ENCODE results near the gene RPRML.
"Not testable (repeated sequence)": the region's sequence is repeated elsewhere in the genome, so short reads cannot be mapped to it uniquely, and the experiment has no call there.

The RPRML gene

DNA sequence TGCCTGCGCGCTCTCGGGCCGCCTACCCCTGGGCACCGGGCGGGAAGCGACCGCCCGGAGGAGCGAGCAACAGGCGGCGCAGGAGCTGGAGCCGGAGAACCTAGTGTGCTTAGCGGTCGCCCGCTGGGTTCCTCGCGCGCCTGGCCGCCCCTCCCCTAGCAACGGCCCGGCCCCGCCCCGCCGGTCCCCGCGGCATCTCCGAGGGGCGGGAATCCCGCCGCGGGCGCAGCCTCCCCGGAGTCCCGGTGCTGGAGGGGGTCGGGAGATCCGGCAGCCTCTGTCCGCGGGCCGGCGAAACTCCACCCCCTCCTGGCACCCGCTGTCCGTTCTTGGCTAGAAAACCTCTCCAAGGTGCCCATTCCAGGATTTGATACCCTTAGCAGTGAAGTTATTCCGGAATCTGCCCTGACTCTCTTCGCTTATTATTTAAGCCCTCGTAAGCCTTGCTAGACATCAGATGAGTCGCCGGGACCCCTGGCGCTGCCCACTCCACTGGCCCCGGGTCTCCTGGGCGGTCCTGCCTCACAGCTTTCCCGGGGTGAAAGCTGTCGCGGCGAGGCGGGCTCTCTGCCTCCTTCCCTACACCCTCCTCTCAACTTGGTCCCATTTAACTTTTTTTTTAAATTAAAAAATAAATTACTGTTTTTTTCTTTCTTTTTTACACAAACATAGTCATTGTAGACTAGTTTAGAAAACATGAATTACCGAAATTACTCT lies at the start of gene RPRML:
RPRML (minus strand) TSS at position 107 of the 717 bp plus-strand sequence. CDS start 246 bp downstream, outside the sequence.
- no peak for DNase-seq (ENCODE audit: low spot score)

DNA sequence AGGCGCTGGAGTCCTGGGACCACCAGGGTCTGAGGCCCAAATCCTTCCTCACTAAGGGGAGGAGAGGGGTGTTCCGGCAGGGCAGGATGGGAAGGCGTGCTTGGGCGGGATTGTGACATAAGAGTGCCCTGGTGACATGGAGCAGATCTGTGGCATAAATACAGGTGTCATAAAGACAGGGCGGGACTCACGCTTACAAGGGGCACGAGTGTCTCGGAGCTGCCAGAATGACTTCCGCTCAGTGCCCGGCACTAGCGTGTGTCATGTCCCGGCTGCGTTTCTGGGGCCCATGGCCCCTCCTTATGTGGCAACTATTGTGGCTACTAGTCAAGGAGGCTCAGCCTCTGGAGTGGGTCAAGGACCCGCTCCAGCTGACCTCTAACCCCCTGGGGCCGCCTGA lies 37.9 kb upstream of the RPRML start:
- DNase-seq (ENCODE audit: low spot score): not testable (repeated sequence)

DNA sequence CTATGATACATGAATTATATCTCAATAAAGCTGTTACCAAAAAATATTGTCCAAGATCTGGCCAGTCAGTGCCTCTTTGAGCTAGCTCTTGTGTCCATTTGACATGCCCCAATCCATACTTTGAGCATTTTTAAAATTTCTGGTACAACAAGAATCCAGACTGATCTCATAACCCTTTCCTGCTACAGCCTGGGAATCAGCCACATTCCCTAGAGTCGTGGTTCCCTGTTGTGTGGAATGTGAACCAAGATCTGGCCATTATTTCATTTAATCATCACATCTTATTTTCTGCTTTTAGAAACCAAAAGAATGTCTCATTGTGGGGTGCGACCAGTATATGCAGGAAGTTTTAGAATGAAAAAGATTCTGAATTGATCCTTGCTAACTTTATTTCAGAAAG lies 34.3 kb upstream of the RPRML start:
- no peak for DNase-seq (ENCODE audit: low spot score)

DNA sequence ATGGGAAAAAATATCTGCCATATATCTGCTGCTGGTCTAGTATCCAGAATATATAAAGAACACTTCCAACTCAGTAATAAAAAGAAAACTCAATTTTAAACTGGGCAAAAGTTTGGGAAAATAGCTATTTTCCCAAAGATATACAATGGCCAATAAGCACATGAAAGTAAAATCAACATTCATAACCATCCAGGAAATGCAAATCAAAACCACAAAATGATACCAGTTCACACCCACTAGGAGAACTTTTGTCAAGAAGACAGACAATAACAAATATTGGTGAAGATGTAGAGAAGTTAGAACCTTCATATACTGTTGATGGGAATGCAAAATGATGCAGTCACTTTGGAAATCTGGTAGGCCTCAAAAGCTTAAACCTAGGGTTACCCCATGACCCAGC lies 33.4 kb upstream of the RPRML start:
- no peak for DNase-seq (ENCODE audit: low spot score)

DNA sequence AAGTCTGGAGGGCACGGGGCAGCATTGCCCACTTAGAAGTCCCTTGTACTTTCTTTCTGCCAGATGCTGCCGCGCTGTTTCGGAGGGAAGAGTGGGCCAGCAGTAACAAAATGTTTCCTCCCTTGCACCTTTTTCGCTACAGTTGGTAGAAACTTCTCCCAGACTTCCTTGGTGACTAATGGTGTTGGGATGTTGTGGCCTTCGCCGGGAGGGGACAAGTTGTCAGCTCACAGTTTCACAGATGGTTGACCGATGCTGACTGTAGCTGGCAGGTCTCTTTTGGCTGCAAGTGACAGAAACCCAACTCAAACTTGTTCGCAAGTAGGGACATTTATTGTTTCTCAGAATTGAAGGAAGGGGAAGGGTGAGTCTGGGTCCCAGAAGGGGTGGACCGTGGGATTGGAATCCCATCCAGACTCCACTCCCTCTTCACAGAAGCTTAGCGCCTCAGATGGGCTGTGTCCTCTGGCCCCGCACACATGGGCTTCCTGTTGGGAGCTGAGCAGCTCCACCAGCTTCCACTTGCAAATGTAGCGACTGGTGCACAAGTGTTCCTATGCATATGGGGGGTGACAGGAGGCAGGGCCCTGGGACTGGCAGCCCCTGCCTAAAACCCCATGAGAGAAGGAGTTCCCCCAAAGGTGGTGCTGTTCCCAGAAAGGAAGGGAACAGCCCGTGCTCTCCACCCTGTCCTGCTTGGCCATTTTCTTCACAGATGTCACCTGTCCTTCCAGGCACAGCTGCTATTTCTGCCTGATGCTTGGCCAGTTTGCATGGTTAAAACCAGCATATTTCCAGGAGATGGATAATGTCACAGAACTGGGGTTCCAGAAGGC lies 30.9 kb upstream of the RPRML start:
- no peak for DNase-seq (ENCODE audit: low spot score)

DNA sequence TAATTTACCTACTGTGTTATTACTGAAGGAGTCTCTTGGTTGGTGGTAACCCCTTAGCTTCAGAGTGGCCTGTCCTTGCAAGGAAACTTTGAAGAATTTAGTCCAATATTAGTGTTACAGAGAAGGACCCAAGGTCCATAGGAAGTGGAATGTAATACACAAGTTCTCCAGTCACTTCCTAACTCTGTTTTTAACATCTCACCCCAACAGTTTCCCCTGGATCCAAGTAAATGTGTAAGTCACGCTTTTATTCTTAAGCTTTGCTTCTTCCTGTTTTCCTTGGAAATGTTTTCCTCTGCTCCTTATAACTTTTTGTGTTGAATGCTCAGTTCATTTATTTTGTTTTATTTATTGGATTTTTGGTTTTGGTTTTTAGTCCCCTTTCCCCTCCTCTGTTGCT lies 25.9 kb upstream of the RPRML start:
- no peak for DNase-seq (ENCODE audit: low spot score)

DNA sequence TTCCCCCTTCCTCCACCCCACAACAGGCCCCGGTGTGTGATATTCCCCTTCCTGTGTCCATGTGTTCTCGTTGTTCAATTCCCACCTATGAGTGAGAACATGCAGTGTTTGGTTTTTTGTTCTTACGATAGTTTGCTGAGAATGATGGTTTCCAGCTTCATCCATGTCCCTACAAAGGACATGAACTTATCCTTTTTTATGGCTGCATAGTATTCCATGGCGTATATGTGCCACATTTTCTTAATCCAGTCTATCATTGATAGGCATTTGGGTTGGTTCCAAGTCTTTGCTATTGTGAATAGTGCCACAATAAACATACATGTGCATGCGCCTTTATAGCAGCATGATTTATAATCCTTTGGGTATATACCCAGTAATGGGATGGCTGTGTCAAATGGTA lies 24.8 kb upstream of the RPRML start:
- not testable (repeated sequence) for DNase-seq (ENCODE audit: low spot score)

DNA sequence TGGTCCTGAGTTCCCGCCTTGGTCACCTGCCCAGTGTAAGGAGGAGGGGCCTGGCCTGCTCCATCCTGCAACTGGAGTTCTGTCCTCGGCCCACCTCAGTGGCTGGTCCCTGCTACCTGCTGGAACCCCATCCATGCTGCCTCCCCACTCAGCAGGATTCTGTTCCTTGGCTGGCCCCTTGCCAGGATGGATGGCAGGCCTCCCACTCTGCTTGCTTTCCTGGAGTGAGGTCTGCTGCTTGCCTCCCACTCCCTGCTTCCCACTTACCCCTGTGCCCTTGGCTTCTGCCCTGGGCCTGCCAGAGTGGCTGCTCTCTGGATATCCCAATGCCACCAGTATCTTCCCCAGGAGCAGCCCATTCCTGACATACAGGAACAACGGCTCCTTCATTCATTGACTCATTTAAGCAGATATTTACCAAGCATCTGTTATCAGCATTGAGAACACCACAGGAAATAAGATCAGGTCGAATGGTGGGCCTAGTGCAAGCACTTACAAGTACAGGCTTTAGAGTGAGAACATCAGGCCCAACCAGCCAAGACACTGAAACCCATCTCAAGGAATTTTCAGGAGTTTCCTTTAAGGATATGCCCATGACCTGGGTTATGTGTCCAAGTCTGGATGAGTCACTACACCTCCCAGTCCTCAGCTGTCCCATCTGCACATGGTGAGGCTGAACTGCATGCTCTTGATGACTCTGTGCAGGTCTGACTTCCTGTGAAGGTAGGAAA lies 17.0 kb upstream of the RPRML start:
- no peak for DNase-seq (ENCODE audit: low spot score)

DNA sequence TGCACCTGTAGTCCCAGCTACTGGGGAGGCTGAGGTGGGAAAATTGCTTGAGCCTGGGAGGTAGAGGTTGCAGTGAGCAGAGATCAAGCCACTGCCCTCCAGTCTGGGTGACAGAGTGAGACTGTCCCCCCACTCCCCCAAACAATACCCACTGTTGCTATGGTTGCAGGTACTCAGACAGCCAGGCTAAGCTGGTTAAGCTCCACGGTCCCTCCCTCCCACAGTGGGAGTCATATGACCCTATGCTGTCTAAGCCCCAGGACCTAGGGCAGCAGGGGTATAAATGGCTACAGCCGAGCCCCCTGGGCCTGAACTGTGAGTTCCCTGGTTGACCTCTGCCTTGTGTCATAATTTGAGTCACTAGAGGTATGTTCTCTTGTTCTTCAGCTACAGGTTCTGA lies 15.9 kb upstream of the RPRML start:
- no peak for DNase-seq (ENCODE audit: low spot score)

DNA sequence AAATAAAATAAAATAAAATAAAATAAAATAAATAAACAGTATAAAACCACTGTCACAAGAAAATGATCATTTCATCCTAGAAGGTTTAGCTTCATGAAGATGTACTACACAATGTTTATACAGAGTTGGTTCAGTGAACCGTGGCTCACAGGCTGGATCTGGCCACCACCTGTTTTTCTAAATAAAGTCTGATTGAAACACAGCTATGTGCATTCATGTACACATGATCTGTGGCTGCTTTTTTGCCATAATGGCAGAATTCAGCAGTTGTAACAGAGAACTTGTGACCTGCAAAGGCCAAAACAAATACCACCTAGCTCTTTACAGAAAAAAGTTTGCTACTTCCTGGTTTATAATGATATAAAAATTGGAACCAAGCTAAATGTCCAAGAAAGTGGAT lies 12.6 kb upstream of the RPRML start:
- DNase-seq (ENCODE audit: low spot score): no peak

DNA sequence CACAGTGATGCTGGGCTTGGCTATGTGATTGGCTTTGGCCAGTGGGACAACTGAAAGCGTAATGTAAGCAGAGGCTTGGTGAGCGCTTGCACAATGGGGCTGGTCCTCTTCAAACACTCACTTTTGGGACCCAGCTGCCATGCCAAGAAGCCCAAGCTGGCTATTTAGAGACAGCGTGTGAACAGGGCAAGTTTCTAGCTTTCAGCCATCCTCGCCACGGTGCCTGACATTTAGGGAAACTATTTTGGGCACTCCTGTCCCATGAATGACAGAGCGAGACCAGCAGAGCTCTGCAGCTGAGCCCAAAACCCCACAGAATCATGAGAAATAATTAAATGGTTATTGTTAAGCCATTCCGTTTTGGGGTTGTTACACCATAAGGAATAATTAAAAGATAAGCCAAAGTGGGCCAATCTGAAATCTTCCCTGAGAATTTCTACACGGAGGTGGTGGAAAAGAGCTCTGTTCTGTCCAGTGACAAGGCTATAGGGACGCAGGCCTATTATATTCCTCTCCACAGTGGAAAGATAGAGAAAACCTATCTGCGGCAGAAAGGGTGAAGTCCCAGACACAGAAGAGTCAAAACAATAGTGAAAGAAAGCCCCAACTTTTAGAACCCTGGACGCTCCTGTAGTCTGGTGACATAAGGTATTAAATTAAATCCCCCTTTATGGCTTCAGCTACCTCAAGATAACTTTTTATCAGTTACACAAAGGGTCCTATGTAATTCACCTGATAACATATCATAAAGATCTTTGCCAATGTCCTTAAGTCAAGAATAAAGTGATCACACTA lies 10.8 kb upstream of the RPRML start:
- DNase-seq (ENCODE audit: low spot score): no peak

DNA sequence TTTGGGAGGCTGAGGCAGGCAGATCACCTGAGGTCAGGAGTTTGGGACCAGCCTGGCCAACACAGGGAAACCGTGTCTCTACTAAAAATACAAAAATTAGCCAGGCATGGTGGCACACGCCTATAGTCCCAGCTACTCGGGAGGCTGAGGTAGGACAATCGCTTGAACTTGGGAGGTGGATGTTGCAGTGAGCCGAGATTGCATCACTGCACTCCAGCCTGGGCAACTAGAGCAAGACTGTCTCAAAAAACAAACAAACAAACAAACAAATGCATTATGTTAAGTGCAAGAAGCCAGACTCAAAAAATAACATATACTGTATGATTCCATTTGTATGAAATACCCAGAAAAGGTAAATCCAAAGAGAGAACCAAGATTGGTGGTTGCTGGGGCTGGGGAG lies 8.9 kb upstream of the RPRML start:
- not testable (repeated sequence) for DNase-seq (ENCODE audit: low spot score)

DNA sequence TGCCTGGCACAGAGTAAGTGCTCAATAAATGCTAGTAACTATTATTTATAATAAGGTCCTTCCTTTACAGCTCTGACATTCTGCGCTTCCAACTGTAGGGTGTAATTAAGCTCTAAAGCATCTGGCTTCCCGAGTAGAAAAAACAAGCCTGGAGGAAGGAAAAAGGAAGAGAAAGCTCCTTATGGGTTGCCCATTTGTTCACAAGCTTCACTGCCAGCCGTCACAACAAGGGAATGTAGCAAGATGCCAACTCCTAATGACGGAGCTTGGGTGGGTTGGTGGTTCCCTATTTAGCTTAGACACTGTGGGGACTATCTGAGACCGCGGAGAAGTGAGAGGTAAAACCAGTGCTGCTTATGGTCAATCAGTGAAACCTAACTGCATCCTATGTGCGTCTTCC lies 7.3 kb upstream of the RPRML start:
- no peak for DNase-seq (ENCODE audit: low spot score)

DNA sequence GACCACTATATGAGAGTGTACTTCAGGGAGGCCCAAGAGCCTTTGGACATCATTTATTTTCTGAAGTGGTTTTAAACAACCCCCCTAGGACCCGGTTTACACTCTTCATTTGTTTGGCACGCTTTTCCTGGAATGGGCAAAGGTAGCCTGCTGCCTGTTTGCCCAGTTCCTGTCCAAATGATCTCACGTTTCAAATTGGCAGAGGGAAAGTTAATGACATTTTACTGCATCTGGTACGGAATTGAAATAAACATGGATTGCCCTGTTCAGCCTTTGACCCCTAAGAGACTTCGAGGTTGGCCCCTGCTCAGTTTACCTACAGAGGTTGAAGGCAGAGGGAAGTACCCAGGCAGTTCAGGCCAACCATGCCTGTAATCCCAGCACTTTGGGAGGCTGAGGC lies 5.8 kb upstream of the RPRML start:
- DNase-seq (ENCODE audit: low spot score): no peak

DNA sequence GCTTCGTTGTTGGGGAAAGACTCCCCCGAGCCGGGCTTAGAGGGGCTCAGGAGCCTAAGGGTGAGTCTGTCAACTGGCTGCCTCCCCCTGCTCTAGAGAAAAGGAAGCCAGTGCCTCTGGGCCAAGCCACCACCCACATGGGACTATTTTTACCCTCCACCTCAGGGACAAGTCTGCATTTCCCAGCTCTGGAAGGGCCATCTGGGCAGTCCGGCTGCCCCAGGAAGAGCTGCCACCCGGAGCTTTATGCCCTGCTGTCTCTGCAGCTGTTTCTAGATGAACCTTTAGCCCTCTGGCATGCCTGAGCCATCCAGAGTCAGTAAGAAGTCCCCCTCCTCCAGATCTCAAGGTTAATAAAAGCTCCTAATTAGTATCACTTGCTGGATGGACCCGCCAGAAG lies 5.3 kb upstream of the RPRML start:
- DNase-seq (ENCODE audit: low spot score): no peak

DNA sequence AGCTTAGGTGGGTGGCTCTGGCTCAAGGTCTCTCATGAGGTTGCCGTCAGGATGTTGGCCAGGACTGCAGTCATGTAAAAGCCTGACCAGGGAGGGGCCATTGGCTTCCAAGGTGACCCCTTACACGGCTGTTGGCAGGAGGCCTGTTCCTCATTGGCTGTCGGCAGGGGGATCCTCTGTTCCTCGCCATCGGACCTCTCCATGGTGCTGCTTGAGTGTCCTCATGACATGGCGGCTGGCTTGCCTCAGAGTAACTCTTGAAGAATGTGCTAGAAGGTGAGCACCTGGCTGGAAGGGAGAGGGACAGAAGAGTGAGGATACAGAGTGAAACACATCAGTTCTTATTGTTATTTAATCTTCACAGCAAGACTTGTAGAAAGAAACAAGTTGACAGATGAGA lies 4.7 kb upstream of the RPRML start:
- no peak for DNase-seq (ENCODE audit: low spot score)

DNA sequence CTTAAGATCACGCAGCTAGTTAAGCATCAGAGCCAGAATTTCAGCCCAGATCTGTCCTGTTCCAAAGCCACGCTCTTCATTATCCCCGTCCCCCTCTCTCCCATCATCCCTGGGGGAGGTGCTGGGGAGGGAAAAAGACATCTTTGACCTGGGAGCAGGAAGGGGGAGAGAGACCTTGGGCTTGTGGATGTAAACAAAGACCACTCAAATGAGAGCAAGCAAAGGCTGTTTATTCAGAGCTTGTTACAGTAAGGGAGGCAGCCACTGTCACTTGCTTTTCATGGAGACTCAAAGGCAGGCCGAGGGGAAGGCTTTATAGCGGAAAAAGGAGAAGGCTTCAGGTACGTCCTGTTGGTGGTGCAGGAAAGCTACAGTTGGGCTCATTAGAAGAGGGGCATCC lies 3.5 kb upstream of the RPRML start:
- DNase-seq (ENCODE audit: low spot score): no peak

DNA sequence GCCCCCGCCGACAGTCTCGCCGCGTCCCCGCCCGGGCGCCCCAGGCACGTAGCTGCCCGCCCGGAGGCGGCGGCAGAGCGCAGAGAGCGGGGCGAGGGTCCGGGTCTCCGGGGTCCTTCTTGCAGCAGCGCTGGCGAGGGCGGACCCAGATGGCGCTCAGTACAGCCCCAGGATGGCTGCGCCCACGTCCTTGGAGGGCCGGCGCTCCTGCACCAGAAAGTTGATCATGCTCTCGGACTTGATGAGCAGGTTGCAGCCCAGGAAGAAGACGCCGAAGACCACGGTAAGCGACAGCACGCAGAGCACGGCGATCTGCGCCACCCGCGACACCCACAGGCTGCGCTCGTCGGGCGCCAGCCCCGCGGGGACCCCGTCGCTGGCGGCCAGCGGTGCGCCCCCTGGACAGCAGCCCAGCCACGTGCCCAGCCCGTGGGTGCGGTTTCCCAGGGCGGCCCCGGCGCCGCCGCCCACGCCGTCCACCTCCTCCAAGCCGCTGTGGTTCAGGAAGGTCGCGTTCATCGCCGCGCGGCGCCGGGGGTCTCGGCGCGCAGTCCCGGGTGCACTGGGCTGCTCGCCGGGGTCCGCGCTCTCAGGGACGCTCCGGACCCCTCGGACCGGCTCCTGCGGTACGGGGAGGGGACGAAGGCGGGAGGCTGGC lies 435 bp downstream of the RPRML start:
- no peak for DNase-seq (ENCODE audit: low spot score)

DNA sequence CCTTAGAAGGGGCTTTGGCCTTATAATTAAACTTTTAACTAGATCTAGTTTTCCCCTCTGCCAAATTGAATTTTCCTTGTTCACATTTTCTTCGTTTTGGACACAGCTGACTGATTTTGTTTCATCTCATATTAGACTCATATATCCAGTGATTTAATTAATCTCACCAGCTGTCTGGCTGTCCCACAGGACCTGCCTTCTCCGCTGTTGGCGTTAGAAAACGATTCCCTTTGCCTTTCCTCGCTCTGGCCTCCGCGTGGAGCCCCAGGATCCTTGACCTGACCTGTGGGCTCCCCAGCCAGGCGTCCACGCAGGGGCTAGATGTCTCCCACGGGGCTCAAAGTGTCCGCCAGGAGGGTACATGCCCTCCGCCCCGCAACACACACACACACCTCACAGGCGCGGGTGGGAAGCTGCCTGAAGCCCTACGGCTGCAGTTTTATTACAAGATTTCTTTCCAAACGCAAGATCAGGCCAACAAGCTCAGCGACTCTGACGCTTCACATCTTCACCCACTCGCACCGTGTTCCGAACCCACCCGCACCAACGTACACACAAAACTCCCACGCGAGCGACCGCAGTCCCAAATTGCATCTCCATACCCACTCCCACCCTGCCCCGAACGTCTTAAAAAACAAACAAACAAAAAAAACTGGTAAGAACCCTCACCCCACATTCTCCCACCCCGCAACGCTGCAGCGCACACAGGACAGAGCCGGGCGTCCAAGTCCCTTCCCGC lies 1.1 kb downstream of the RPRML start:
- DNase-seq (ENCODE audit: low spot score): no peak

DNA sequence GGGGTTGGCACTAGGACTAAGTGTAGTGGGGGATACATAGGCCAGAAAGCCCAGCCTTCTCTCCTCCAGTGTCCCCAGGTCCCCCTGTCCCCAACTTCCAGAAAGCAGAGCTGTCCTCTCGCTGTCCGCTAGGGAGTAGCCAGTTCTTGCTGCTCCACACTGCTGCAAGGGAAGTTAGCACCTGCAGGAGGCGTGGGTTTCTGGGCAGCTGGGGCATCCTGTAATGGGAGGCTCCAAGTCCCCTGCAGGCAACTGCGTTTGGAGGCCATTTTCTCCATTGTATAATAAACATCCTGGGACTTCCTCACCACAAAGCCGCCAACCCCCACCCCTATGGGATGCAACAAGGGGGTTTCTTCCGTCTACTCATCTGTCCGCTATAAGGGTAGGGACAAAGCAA lies 1.7 kb downstream of the RPRML start:
- no peak for DNase-seq (ENCODE audit: low spot score)
